A673 (cell line): Measurements from ENCODE around the gene KMT2D. TPM values are rescaled to one million over a fixed set of nuclear protein-coding genes. Genes with fewer than 3 reads are reported as not detected.
A peak's percentile ranks its signal among the peaks of the same experiment; 100 is the strongest.

Experiments
- BruUV-seq: library from RNA; stranded (reverse); fragments of 400-500 nt; replicated peaks from 2 replicates; lab custom pipeline; 2021; lab: Mats Ljungman, UMichigan
- CTCF ChIA-PET: fragments of 300-600 bp; sonication (Branson Sonifier 250); formaldehyde crosslinking; loops from one replicate; lab custom pipeline; 2022; ENCODE audit warnings: antibody characterized with exemption; lab: Charles Lee
- POLR2A ChIA-PET: fragments of 300-600 bp; sonication (Branson Sonifier 250); formaldehyde crosslinking; loops from one replicate; lab custom pipeline; 2022; ENCODE audit warnings: antibody characterized with exemption; ENCODE audit not compliant: low non-redundant PET; lab: Charles Lee
- DNase-seq: peaks from one replicate; pipeline ENCODE4 v3.0.0-alpha.2; 2015; ENCODE audit warnings: low spot score
- H3K27ac ChIP-seq: fragments of 200-600 bp; sonication (generic); 2 replicates; pipeline ENCODE4 v1.5.1; 2016; ENCODE audit warnings: mixed run types, low read depth, mild to moderate bottlenecking, mixed read lengths, antibody characterized with exemption, low read length; ENCODE audit not compliant: poor library complexity, severe bottlenecking
- H3K27me3 ChIP-seq: fragments of 200-600 bp; sonication (generic); replicated peaks from 2 replicates; pipeline ENCODE4 v1.6.1; 2017; ENCODE audit warnings: mixed run types, low read depth, mild to moderate bottlenecking, mixed read lengths, antibody characterized with exemption, low read length; ENCODE audit not compliant: insufficient read depth, poor library complexity
- H3K36me3 ChIP-seq: fragments of 200-600 bp; sonication (generic); 2 replicates; pipeline ENCODE4 v1.6.1; 2016; ENCODE audit warnings: mixed run types, mild to moderate bottlenecking, mixed read lengths, antibody characterized with exemption, low read length; ENCODE audit not compliant: insufficient read depth, poor library complexity, severe bottlenecking
- H3K4me1 ChIP-seq: fragments of 200-600 bp; sonication (generic); 2 replicates; pipeline ENCODE4 v1.6.1; 2017; ENCODE audit warnings: mixed run types, mild to moderate bottlenecking, mixed read lengths, antibody characterized with exemption, low read length; ENCODE audit not compliant: insufficient read depth, poor library complexity, severe bottlenecking
- H3K4me3 ChIP-seq: fragments of 200-600 bp; sonication (generic); 2 replicates; pipeline ENCODE4 v1.5.1; 2016; ENCODE audit warnings: low read depth, mixed run types, mild to moderate bottlenecking, mixed read lengths, low read length; ENCODE audit not compliant: poor library complexity, severe bottlenecking
- H3K9me3 ChIP-seq: fragments of 200-600 bp; sonication (generic); 2 replicates; pipeline ENCODE4 v1.6.1; 2016; ENCODE audit warnings: mixed run types, low read depth, mild to moderate bottlenecking, mixed read lengths, antibody characterized with exemption, low read length; ENCODE audit not compliant: poor library complexity, severe bottlenecking
- EZH2 ChIP-seq: fragments of 200-600 bp; sonication (generic); IDR thresholded peaks from 2 replicates; pipeline ENCODE4 v1.6.1; 2017; ENCODE audit warnings: borderline replicate concordance, low read depth, mild to moderate bottlenecking, mixed read lengths, antibody characterized with exemption, low read length; ENCODE audit not compliant: poor library complexity, severe bottlenecking
- intact Hi-C: fragments of 100-400 bp; cut with micrococcal nuclease; formaldehyde crosslinking; loops from one replicate; pipeline ENCODE4 v1.10.0; 2022; ENCODE audit not compliant: unreplicated experiment
- total RNA-seq: library from RNA; stranded (reverse); gene quantifications from 2 replicates; pipeline ENCODE4 v1.2.3, GENCODE V29; 2021
- TF ChIP-seq, protein P1 (sequence below): fragments of 300-800, 200-600 bp; sonication (generic); conservative IDR thresholded peaks from 2 replicates; pipeline ENCODE4 v1.5.1; 2017; ENCODE audit warnings: low read depth, mild to moderate bottlenecking, antibody characterized with exemption, low read length, moderate library complexity, mixed read lengths

Gene KMT2D
- total RNA-seq, 1 experiment from 2014 or later: 138 TPM

DNA sequence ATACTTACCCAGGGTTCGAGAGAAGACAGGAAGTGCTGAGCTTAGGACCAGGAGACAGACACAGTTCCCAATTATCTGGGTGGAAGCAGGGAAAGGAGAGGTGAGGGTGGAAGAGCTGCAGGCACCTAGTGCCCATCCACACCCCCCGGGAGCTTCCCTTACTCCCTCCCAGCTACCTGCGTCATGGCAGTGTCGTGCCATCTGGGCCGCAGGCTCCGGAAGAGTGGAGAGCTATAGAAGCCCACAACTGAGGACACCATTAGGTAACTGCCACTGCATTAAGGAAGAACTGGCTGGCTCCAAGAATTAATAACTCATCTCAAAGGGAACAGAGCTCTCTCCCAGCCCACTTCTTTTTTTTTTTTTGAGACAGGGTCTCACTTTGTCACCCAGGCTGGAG is 39.8 kb upstream of the KMT2D start:
- intact Hi-C loops: no loop called here
- peaks cover 2% of the 10 kb centered on the region for H3K27me3 ChIP-seq
- H3K4me1 ChIP-seq: no peaks in the 10 kb centered on the region
- ChIA-PET POLR2A (no interaction called here), CTCF (interaction anchor here (0.7 to 1.2 kb wide), 2 partner anchors 12 to 13 kb away, joined by 3 to 13 read pairs; no protein-coding TSS in a partner anchor)
- H3K9me3 ChIP-seq: no peaks in the 10 kb centered on the region
- no TSS peak for BruUV-seq
- peaks cover 43% of the 10 kb centered on the region for H3K36me3 ChIP-seq
- TF ChIP-seq, protein P1, sequence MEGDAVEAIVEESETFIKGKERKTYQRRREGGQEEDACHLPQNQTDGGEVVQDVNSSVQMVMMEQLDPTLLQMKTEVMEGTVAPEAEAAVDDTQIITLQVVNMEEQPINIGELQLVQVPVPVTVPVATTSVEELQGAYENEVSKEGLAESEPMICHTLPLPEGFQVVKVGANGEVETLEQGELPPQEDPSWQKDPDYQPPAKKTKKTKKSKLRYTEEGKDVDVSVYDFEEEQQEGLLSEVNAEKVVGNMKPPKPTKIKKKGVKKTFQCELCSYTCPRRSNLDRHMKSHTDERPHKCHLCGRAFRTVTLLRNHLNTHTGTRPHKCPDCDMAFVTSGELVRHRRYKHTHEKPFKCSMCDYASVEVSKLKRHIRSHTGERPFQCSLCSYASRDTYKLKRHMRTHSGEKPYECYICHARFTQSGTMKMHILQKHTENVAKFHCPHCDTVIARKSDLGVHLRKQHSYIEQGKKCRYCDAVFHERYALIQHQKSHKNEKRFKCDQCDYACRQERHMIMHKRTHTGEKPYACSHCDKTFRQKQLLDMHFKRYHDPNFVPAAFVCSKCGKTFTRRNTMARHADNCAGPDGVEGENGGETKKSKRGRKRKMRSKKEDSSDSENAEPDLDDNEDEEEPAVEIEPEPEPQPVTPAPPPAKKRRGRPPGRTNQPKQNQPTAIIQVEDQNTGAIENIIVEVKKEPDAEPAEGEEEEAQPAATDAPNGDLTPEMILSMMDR: no peak
- TF ChIP-seq EZH2: no peak
- DNase-seq: no peak
- no peak overlapping the region for H3K4me3 ChIP-seq
- H3K27ac ChIP-seq: no peak overlapping the region

- intact Hi-C loops: loop anchor here (1.0 kb wide), 1 partner anchor 34 kb away; no protein-coding TSS in a partner anchor
- no TSS peak for BruUV-seq
- peaks cover 33% of the 10 kb centered on the region for H3K36me3 ChIP-seq
- H3K4me3 ChIP-seq: no peak overlapping the region
- H3K27me3 ChIP-seq: peaks cover 17% of the 10 kb centered on the region
- TF ChIP-seq, protein P1: no peak
- no peak for TF ChIP-seq EZH2
- POLR2A ChIA-PET: no interaction called here
- no peaks in the 10 kb centered on the region for H3K4me1 ChIP-seq
- no peak for DNase-seq
- H3K27ac ChIP-seq: no peak overlapping the region
- CTCF ChIA-PET: interaction anchor here (0.5 to 2.2 kb wide), 10 partner anchors 9 to 136 kb away, joined by 3 to 19 read pairs (median 4); partner anchors contain the start of gene LMBR1L
- no peaks in the 10 kb centered on the region for H3K9me3 ChIP-seq
Observed at GRCh38 chr12:49098703-49099102, 38.1 kb upstream of the KMT2D start.

- peak; percentile 67 for DNase-seq
- peaks cover 30% of the 10 kb centered on the region for H3K36me3 ChIP-seq
Observed at GRCh38 chr12:49098035-49098451, 37.4 kb upstream of the KMT2D start.

More at GRCh38 chr12:49098035-49098451, 37.4 kb upstream of the KMT2D start:
- no TSS peak for BruUV-seq
- POLR2A ChIA-PET: no interaction called here
- CTCF ChIA-PET: interaction anchor here (0.5 to 2.2 kb wide), 9 partner anchors 8 to 137 kb away, joined by 3 to 19 read pairs (median 5); partner anchors contain the start of gene LMBR1L
- Histone ChIP-seq H3K4me1 (no peaks in the 10 kb centered on the region), H3K27ac (no peak overlapping the region), H3K27me3 (peaks cover 24% of the 10 kb centered on the region), H3K9me3 (no peaks in the 10 kb centered on the region), H3K4me3 (no peak overlapping the region)
- intact Hi-C loops: loop anchor here (1.0 kb wide), 1 partner anchor 34 kb away; no protein-coding TSS in a partner anchor
- TF ChIP-seq EZH2: no peak
- TF ChIP-seq, protein P1: peak; percentile 86
